GM13977 (cell line): ENCODE results near the gene WDR17.

ENCODE experiments used
- DNase-seq: peaks from one replicate; pipeline ENCODE4 v3.0.0; 2012; ENCODE audit warnings: low spot score
- CTCF ChIP-seq: IDR thresholded peaks from 2 replicates; pipeline ENCODE4 v1.5.1; 2012; ENCODE audit warnings: mild to moderate bottlenecking, control low read depth; ENCODE audit not compliant: insufficient read depth; ENCODE audit errors: extremely low read depth, missing control alignments
- in situ Hi-C: fragments of 300-500 bp; cut with MboI; formaldehyde crosslinking; loops from one replicate; pipeline ENCODE4 v1.12.0; 2022; ENCODE audit warnings: low sequenced_read_pairs, low pct_unique_long_range_greater_than_20kb, mixed read lengths, inconsistent platforms; ENCODE audit not compliant: unreplicated experiment

WDR17 gene

DNA sequence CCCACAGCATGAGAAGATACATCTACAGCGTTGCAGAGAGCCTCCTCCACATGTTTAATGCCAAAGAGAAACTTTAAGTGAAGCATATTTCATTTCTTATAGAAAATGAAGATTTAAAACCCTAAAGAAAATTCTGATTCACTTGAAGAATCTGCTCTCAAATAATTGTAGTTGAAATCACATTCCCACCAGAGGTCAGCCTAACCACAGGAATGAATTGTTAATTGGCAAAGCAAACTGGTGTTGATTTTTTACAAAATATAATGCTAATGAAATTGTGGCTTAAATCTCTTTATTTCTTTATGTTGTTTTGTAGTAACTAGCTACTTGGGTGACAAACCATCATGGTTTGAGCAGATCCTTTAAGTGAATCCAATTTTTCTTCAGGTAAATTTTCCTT lies 31.1 kb upstream of the WDR17 start:
- in situ Hi-C loops, result loop anchor here (25.0 kb wide), 1 partner anchor 303 kb away; no protein-coding TSS in a partner anchor
- no peak for DNase-seq

DNA sequence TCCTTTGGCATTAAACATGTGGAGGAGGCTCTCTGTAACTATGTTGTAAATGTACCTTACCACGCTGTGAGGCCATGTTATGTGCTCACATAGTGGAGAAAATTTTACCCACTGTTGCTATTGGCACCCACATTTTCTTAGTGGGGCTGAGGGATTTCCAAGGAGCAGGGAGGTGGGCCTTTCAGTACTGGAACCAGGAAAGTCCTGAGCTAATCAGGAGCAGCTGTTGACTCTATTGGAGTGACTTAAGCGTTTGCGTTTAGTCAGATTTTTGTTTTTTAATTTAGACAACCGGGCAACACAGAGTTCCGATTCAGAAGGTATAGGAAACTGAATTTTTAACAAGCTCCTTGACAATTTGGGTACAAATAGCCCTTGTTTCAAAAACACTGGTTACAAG lies 30.7 kb upstream of the WDR17 start:
- in situ Hi-C loops, result loop anchor here (25.0 kb wide), 1 partner anchor 302 kb away; no protein-coding TSS in a partner anchor
- no peak for DNase-seq
- TF ChIP-seq CTCF, result no peak

More for the DNA sequence above, 31.1 kb upstream of the WDR17 start:
- peak; percentile 21 for TF ChIP-seq CTCF

- in situ Hi-C loops, result loop anchor here (25.0 kb wide), 1 partner anchor 301 kb away; no protein-coding TSS in a partner anchor
- no peak for TF ChIP-seq CTCF
- no peak for DNase-seq
These were observed 28.9 kb upstream of the WDR17 start for GRCh38 chr4:176036585-176037205.

DNA sequence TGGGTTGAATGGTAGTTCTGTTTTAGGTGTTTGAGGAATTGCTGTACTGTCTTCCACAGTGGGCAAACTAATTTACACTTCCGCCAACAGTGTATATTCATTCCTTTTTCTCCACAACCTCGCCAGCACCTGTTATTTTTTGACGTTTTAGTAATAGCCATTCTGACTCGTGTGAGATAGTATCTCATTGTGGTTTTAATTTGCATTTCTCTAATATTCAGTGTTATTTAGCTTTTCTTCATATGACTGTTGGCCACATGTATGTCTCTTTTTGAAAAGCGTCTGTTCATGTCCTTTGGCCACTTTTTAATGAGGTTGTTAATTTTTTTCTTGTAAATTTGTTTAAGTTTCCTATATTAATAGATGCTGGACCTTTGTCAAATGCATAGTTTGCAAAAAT lies 26.9 kb upstream of the WDR17 start:
- no peak for DNase-seq

GRCh38 chr4:176042195-176042594 lies 23.4 kb upstream of the WDR17 start:
- no peak for TF ChIP-seq CTCF
- in situ Hi-C loops, result loop anchor here (25.0 kb wide), 1 partner anchor 295 kb away; no protein-coding TSS in a partner anchor
- DNase-seq, result no peak

More for the DNA sequence above, 26.9 kb upstream of the WDR17 start:
- TF ChIP-seq CTCF, result no peak
- in situ Hi-C loops, result loop anchor here (25.0 kb wide), 1 partner anchor 299 kb away; no protein-coding TSS in a partner anchor

GRCh38 chr4:176043838-176044588 lies 21.6 kb upstream of the WDR17 start:
- no peak for TF ChIP-seq CTCF
- in situ Hi-C loops, result loop anchor here (25.0 kb wide), 1 partner anchor 293 kb away; no protein-coding TSS in a partner anchor
- DNase-seq, result no peak
